ENCODE data around the gene SNRNP35.
"Not testable (repeated sequence)": the region's sequence is repeated elsewhere in the genome, so short reads cannot be mapped to it uniquely, and the experiment has no call there.

SNRNP35 gene

DNA sequence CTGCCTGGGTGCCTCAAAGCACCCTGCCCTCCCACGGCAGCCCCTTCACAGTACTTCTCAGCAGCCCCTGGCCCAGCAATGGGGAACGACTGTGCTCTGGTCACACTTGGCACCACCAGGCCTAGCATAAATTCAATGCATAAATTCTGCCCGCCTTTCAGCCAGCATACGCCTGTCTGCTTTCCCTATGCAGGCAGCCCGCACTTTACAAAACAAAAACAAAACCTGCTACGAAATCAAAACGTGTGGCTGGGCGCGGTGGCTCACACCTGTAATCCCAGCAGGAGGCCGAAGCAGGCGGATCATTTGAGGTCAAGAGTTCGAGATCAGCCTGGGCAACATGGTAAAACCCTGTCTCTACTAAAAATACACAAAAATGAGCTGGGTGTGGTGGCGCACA, 33.5 kb downstream of the SNRNP35 start:
- no peaks in the 10 kb centered on the region for H3K9me3 Mint-ChIP-seq
- no peaks in the 10 kb centered on the region for H3K27me3 Mint-ChIP-seq
- H3K36me3 Mint-ChIP-seq (ENCODE audit: low read depth) = no peaks in the 10 kb centered on the region
- H3K4me3 Mint-ChIP-seq = no peak overlapping the region
- no peak overlapping the region for H3K27ac Mint-ChIP-seq
- H3K4me1 Mint-ChIP-seq (ENCODE audit: low read depth) = no peaks in the 10 kb centered on the region

DNA sequence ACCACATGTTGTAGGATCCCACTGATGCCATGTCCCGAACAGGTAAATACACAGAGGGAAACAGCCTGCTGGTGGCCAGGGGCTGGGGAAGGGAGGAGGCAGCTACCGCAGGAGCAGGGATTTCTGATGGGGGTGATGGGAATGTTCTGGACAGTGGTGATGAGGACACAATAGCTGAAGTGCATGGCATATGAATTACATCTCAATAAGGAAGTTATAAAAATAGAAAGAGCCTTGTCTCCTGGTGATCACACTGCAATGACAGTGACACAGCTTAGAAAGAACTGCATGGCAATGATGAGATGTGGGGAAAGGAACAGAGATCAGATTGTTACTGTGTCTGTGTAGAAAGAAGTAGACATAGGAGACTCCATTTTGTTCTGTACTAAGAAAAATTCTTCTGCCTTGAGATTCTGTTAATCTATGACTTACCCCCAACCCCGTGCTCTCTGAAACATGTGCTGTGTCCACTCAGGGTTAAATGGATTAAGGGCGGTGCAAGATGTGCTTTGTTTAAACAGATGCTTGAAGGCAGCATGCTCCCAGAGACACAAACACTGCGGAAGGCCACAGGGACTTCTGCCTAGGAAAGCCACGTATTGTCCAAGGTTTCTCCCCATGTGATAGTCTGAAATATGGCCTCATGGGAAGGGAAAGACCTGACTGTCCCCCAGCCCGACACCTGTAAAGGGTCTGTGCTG, 34.5 kb downstream of the SNRNP35 start:
- not testable (repeated sequence) for H3K4me1 Mint-ChIP-seq (ENCODE audit: low read depth); H3K4me3 Mint-ChIP-seq; H3K27me3 Mint-ChIP-seq; H3K36me3 Mint-ChIP-seq (ENCODE audit: low read depth); H3K9me3 Mint-ChIP-seq; H3K27ac Mint-ChIP-seq

DNA sequence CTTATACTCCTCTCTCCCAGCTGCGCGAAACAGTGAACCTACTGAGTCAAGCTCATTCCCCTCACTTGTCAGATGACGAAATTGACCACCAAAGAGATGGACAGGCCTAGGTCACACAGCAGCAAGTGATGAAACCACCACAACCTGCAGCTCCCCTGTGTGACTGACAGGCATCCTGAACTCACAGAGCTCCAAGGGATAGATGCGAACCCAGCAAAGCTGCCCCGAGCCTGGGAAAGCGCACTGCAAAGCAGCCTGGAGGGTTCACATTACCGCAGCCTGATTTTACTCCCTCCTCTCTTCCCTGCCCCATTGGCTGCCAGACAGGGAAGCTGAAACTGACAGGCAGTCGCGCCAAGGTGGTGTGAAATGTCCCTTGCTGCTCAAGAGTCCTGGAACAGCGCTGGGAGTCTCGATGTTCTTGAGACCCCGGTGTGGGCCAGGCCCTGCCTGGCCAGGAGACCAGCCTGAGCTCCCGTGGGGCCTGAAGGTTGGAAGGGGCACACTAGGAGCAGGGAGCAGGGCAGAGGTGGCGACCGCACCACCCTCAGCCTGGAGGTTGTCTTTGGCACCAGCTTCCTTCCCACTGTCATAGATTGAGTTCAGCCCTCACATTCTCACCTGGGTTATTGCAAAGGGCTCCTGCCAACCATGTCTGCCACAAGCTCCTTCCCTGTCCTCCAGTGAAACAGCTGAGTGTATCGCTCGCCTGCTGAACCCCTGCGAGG, 36.3 kb downstream of the SNRNP35 start:
- no peaks in the 10 kb centered on the region for H3K4me1 Mint-ChIP-seq (ENCODE audit: low read depth)
- no peaks in the 10 kb centered on the region for H3K9me3 Mint-ChIP-seq
- no peak overlapping the region for H3K4me3 Mint-ChIP-seq
- no peak overlapping the region for H3K27ac Mint-ChIP-seq
- H3K27me3 Mint-ChIP-seq = no peaks in the 10 kb centered on the region
- no peaks in the 10 kb centered on the region for H3K36me3 Mint-ChIP-seq (ENCODE audit: low read depth)

DNA sequence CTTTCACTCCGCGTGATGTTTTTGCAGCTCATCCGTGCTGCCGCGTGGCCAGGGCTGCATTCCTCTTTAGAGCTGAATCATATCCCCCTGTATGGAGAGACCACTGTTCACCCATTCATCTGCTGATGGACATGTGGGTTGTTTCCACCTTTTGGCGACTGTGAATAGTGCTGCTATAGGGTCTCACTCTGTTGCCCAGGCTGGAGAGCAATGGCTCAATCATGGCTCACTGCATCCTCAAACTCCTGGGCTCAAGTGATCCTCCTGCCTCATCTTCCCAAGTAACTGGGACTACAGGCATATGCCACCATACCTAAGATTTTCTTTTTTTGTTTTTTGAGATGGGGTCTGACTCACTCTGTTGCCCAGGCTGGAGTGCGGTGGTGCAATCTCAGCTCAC, 39.1 kb downstream of the SNRNP35 start:
- H3K4me3 Mint-ChIP-seq = no peak overlapping the region
- no peak overlapping the region for H3K27ac Mint-ChIP-seq
- no peaks in the 10 kb centered on the region for H3K9me3 Mint-ChIP-seq
- no peaks in the 10 kb centered on the region for H3K36me3 Mint-ChIP-seq (ENCODE audit: low read depth)
- no peaks in the 10 kb centered on the region for H3K27me3 Mint-ChIP-seq
- H3K4me1 Mint-ChIP-seq (ENCODE audit: low read depth) = no peaks in the 10 kb centered on the region

DNA sequence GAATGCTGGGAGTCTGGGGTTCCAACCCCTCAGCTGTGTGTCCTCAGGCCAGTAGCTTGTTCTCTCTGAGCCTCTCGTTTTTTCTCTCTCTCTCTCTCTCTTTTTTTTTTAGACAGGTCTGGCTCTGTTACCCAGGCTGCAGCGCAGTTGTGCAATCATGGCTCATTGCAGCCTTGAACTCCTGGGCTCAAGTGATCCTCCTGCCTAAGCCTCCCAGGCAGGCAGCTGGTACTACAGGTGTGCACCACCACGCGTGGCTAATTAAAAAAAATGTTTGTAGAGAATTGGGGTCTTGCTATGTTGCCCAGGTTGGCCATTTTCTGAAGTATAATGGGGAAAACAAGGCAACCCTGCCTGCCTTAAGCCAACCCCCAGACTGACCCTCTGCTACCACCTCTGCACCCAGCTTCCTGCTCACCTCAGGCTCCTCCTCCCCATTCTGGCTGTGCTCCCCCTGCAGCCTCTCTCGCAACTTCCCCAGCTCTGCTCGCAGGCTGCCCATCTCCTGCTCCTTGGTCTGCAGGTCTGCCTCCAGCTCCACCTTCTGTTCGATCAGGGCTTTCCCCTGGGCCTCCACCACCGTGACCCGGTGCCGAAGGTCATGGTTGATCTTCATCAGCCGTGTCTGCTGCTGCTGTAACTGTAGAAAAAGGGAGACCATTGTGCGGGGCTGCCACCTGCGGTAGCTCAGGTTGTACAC, 40.3 kb downstream of the SNRNP35 start:
- H3K36me3 Mint-ChIP-seq (ENCODE audit: low read depth) = no peaks in the 10 kb centered on the region
- no peaks in the 10 kb centered on the region for H3K9me3 Mint-ChIP-seq
- H3K27me3 Mint-ChIP-seq = no peaks in the 10 kb centered on the region
- H3K27ac Mint-ChIP-seq = no peak overlapping the region
- H3K4me1 Mint-ChIP-seq (ENCODE audit: low read depth) = no peaks in the 10 kb centered on the region
- H3K4me3 Mint-ChIP-seq = no peak overlapping the region

DNA sequence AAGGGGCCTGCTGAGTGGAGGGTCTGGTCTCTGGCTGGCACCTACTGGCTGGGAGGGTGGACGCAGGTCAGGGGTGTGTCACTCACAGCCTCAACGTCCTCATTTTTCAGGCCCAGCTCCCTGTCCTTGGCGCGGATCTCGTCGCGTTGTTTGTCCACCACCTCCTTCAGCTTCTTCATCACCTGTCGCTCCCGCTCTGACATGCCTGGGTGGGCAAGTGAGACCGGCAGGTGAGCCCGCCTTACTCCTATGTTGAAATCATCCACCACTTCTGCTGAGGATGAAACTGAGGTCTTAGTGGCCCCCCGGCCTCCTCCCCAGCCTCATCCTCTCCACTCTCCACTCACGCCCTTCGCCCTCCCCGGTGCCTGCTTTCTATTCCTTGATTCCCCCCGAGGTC, 41.4 kb downstream of the SNRNP35 start:
- Mint-ChIP-seq H3K27me3 (no peaks in the 10 kb centered on the region), H3K27ac (no peak overlapping the region), H3K4me1 (ENCODE audit: low read depth) (no peaks in the 10 kb centered on the region), H3K36me3 (ENCODE audit: low read depth) (no peaks in the 10 kb centered on the region), H3K4me3 (no peak overlapping the region), H3K9me3 (no peaks in the 10 kb centered on the region)

DNA sequence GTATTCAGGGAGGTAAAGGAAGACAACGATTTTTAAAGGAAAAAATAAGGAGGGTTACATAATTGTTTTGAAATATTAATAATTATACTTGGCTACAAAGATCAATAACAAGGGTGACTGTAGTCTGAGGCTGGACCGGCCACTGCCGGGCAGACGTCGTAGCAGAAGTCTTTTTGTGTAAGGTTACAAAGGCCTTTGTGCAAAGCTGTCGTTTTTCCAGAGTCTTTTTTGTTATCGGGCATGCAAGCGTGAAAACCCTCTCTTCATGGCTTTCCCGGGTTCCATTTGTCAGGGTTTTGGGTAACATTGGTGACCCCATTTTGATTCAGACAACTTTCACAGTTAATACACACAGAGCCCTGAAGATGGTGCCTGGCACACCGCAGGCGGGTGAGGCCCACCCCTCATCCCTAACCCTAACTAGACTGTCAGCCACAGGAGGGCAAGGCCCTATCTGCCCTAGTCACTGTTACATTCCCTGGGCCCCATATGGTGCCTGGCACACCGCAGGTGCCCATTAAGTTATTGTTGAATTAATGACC, 44.3 kb downstream of the SNRNP35 start:
- Mint-ChIP-seq H3K9me3 (no peaks in the 10 kb centered on the region), H3K27ac (no peak overlapping the region), H3K4me3 (no peak overlapping the region), H3K27me3 (no peaks in the 10 kb centered on the region), H3K36me3 (ENCODE audit: low read depth) (no peaks in the 10 kb centered on the region), H3K4me1 (ENCODE audit: low read depth) (no peaks in the 10 kb centered on the region)

DNA sequence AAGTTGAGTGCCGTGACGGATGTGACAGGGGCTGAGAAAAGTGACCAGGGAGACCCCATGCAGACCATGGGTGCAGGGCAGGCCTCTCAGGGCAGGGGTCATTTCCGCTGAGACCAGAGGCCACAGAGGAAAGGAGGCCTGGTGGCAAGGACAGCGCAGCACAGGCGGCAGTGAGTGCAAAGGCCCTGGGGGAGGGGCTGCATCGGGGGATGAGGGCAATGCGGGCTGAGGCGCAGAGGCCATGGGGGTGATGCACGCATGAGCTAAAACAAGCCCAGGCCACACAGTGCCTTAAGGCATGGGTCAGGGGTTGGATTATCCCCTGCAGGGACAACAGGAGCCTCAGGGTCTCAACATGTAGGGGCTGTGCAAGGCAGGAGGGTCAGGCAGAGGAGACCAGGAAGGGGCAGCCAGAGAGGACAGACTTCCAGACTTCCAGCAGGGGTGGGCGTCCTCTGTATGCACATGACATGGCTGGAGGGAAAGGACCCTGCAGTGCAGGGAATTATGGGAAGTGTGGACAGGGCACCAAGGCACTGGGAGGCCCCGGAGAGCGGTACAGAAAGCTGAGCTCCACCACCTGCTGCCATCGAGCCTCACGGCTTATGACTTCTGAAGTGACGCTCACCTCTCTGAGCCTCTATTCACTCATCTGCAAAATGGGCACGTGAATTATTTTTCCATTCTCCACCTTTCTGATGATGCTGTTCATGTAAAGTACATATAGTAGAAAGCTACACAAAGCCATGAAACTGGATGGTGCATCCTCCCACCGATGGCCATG, 48.3 kb downstream of the SNRNP35 start:
- no peaks in the 10 kb centered on the region for H3K4me1 Mint-ChIP-seq (ENCODE audit: low read depth)
- H3K36me3 Mint-ChIP-seq (ENCODE audit: low read depth) = no peaks in the 10 kb centered on the region
- H3K4me3 Mint-ChIP-seq = no peak overlapping the region
- H3K9me3 Mint-ChIP-seq = no peaks in the 10 kb centered on the region
- H3K27ac Mint-ChIP-seq = no peak overlapping the region
- H3K27me3 Mint-ChIP-seq = no peaks in the 10 kb centered on the region

DNA sequence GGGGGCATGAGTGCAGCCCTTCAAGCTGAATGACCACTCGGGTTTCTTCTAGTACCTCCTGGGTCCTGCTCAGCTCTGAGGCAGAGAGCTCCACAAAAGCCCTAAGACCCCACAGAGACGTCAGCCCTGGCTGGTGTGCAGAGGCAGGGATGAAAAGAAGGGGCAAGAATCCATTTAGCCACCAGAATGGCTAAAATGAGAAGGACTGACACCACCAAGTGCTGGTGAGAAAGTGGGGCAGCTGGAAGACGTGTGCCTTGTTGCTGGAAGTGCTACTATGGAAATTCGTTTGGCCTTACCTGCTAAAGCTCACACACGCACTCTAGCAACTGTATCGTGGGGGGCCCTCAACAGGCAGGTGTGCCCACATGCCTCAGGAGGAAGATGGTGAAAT, 48.9 kb downstream of the SNRNP35 start:
- H3K36me3 Mint-ChIP-seq (ENCODE audit: low read depth) = no peaks in the 10 kb centered on the region
- H3K27me3 Mint-ChIP-seq = no peaks in the 10 kb centered on the region
- H3K9me3 Mint-ChIP-seq = no peaks in the 10 kb centered on the region
- no peak overlapping the region for H3K27ac Mint-ChIP-seq
- H3K4me3 Mint-ChIP-seq = no peak overlapping the region
- no peaks in the 10 kb centered on the region for H3K4me1 Mint-ChIP-seq (ENCODE audit: low read depth)

DNA sequence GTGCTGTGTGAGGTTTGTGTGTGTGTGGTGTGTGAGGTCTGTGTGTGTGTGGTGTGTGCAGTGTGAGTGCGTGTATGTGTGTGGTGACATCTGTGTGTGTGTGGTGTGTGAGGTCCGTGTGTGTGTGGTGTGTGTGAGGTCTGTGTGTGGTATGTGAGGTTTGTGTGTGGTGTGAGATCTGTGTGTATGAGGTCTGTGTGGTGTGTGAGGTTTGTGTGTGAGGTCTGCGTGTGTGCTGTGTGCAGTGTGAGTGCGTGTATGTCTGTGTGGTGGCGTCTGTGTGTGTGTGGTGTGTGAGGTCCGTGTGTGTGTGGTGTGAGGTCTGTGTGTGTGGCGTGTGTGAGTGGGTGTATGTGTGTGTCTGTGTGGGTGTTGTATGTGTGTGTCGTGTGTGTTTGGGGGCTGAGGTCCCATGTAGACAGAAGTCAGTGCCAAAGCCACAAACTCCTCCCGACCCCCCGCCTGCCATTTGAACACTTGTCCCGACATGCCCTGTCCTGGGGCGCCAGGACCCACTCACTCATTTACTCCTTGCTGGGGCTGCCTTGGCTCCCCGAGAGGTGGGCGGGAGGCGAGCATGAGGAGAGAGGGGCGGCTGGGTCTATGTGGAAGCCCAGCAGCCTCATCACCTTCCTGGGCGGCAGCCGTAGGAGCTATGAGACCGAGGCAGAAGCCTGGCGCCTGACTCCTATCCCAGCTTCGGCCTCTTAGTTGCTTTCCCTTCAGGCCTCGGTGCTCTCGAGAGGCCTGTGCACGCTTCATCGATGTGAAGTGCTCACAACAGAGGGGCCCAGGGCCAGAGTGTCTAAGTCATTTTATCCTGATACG, 55.1 kb downstream of the SNRNP35 start:
- H3K27me3 Mint-ChIP-seq = no peaks in the 10 kb centered on the region
- no peaks in the 10 kb centered on the region for H3K4me1 Mint-ChIP-seq (ENCODE audit: low read depth)
- no peak overlapping the region for H3K4me3 Mint-ChIP-seq
- no peaks in the 10 kb centered on the region for H3K9me3 Mint-ChIP-seq
- H3K36me3 Mint-ChIP-seq (ENCODE audit: low read depth) = no peaks in the 10 kb centered on the region
- H3K27ac Mint-ChIP-seq = no peak overlapping the region

DNA sequence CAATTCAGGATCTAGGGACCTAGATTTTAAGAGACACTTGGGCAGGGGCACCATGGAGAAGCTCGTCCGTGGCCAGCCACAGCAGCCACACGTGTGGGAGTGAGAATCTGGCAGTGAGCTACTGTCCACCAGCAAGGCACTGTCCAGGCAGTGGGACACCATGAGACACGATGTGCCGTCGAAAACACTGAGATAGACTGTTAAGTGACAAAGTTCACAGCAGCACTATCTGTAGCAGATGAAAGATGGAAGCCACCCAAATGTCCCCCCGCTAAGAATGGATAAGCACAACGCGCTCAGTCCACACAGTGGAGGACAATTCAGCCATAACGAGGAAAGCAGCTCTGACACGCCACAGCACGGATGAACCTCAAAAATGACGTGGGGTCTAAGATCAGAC, 55.9 kb downstream of the SNRNP35 start:
- Mint-ChIP-seq H3K27me3 (no peaks in the 10 kb centered on the region), H3K27ac (no peak overlapping the region), H3K4me3 (no peak overlapping the region), H3K4me1 (ENCODE audit: low read depth) (no peaks in the 10 kb centered on the region), H3K9me3 (no peaks in the 10 kb centered on the region), H3K36me3 (ENCODE audit: low read depth) (no peaks in the 10 kb centered on the region)

DNA sequence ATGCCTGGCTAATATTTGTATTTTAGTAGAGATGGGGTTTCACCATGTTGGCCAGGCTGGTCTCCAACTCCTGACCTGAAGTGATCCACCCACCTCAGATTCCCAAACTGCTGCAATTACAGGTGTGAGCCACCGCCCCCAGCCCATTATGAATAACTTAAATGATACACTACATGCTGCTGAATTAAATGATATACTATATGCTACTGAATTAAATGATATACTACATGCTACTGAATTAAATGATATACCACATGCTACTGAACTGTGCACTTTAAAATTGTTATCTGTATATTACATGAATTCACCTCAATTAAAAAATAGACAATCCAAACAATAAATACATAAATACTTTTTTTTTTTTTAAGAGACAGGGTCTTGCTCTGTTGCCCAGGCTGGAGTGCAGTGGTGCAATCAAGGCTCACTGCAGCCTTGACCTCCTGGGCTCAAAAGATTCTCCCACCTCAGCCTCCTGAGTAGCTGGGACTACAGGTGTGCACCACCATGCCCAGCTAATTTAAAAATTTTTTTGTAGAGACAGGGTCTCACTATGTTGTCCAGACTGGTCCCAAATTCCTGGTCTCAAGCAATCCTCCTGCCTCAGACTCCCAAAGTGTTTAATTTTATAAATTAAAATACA, 56.8 kb downstream of the SNRNP35 start:
- H3K4me1 Mint-ChIP-seq (ENCODE audit: low read depth); H3K4me3 Mint-ChIP-seq: not testable (repeated sequence)

DNA sequence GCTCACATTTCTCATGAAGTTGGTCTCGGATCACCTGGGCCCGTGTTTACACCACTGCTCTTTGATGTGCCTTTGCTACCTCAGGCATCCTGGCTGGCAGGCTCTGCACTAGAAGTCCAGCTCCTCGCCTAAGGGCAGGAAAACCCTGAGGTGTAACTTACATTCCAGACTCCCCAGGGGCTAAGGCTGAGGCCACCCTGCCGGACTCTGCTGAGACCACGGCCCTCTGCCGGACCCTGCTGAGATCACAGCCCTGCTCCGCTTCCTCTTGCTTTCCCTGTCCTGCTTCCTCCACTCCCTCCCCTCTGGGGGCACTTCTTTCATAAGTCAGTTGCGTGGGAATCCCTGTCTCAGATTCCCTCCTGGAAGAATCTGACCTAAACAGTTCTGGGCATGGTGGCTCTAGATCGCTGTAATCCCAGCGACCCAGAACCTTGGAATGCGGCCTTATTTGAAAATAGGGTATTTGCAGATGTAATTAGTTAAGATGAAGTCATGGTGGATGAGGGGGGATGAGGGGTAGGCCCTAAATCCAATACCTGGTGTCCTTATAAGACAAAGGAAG, 58.4 kb downstream of the SNRNP35 start:
- H3K27ac Mint-ChIP-seq = no peak overlapping the region
- no peaks in the 10 kb centered on the region for H3K36me3 Mint-ChIP-seq (ENCODE audit: low read depth)
- H3K4me3 Mint-ChIP-seq = no peak overlapping the region
- H3K27me3 Mint-ChIP-seq = no peaks in the 10 kb centered on the region
- H3K9me3 Mint-ChIP-seq = no peaks in the 10 kb centered on the region
- H3K4me1 Mint-ChIP-seq (ENCODE audit: low read depth) = peaks cover 5% of the 10 kb centered on the region

More for the DNA sequence above, 56.8 kb downstream of the SNRNP35 start:
- H3K27me3 Mint-ChIP-seq; H3K27ac Mint-ChIP-seq; H3K36me3 Mint-ChIP-seq (ENCODE audit: low read depth); H3K9me3 Mint-ChIP-seq: not testable (repeated sequence)

Data from stimulated activated naive CD8-positive, alpha-beta T cell treated with anti-CD3 and anti-CD28 coated beads, Interleukin-15, Interleukin-2, amounts not matched to agents 100 ng/mL and 50 ng/mL, for 24 hours (primary cell).